WTC11 (cell line): ENCODE data around the gene LAD1. TPM values are rescaled to one million over a fixed set of nuclear protein-coding genes. Genes with fewer than 3 reads are reported as not detected.

Experiments used
- ATAC-seq: fragments of 200-7000 bp; cut with Tn5 transposase; 2 replicates; pipeline ENCODE4 v1.10.0; 2021; ENCODE audit warnings: mild to moderate bottlenecking, moderate library complexity
- CTCF ChIA-PET: fragments of 300-600 bp; sonication (Branson Sonifier 250); formaldehyde crosslinking; loops from one replicate; lab custom pipeline; 2021; ENCODE audit warnings: antibody characterized with exemption; lab: Charles Lee
- POLR2A ChIA-PET: fragments of 350-600 bp; sonication (Branson Sonifier 250); formaldehyde crosslinking; loops from one replicate; lab custom pipeline; 2021; ENCODE audit warnings: antibody characterized with exemption; lab: Charles Lee
- DNase-seq: peaks from one replicate; pipeline ENCODE4 v3.0.0; 2021; ENCODE audit warnings: low spot score
- H3K27ac Mint-ChIP-seq: 2 replicates; pipeline ENCODE4 v1.8.0; 2021; ENCODE audit warnings: mixed read lengths
- H3K27me3 Mint-ChIP-seq: 2 replicates; pipeline ENCODE4 v1.8.0; 2021; ENCODE audit warnings: low read depth, mild to moderate bottlenecking, moderate library complexity, mixed read lengths
- H3K36me3 Mint-ChIP-seq: 2 replicates; pipeline ENCODE4 v1.8.0; 2021; ENCODE audit warnings: mixed read lengths
- H3K4me1 Mint-ChIP-seq: 2 replicates; pipeline ENCODE4 v1.8.0; 2022; ENCODE audit warnings: mixed read lengths
- H3K4me3 Mint-ChIP-seq: 2 replicates; pipeline ENCODE4 v1.8.0; 2021; ENCODE audit warnings: mild to moderate bottlenecking, moderate library complexity, mixed read lengths
- H3K9me3 Mint-ChIP-seq: 2 replicates; pipeline ENCODE4 v1.8.0; 2021; ENCODE audit warnings: mixed read lengths
- ATF1 ChIP-seq: sonication (generic); formaldehyde crosslinking; IDR thresholded peaks from 2 replicates; pipeline ENCODE4 v1.8.1; 2023; ENCODE audit warnings: mild to moderate bottlenecking, moderate library complexity, missing genetic modification reagents
- ATF3 ChIP-seq: sonication (generic); formaldehyde crosslinking; conservative IDR thresholded peaks from 2 replicates; pipeline ENCODE4 v1.8.1; 2022; ENCODE audit warnings: mild to moderate bottlenecking, missing genetic modification reagents
- FOXP4 ChIP-seq: sonication (generic); formaldehyde crosslinking; IDR thresholded peaks from 2 replicates; pipeline ENCODE4 v1.8.0; 2022; ENCODE audit warnings: mild to moderate bottlenecking, missing genetic modification reagents
- GRHL2 ChIP-seq: fragments of 250-450 bp; sonication (Bioruptor Pico); IDR thresholded peaks from 2 replicates; pipeline ENCODE4 v1.8.0; 2022; ENCODE audit warnings: mild to moderate bottlenecking, moderate library complexity; ENCODE audit not compliant: insufficient replicate concordance, severe bottlenecking
- IRF1 ChIP-seq: sonication (generic); formaldehyde crosslinking; IDR thresholded peaks from 2 replicates; pipeline ENCODE4 v1.8.0; 2023; ENCODE audit warnings: missing genetic modification reagents
- NFATC4 ChIP-seq: fragments of 250-450 bp; sonication (Bioruptor Pico); IDR thresholded peaks from 2 replicates; pipeline ENCODE4 v1.9.0; 2021; ENCODE audit warnings: mild to moderate bottlenecking
- NR3C1 ChIP-seq: sonication (generic); formaldehyde crosslinking; conservative IDR thresholded peaks from 2 replicates; pipeline ENCODE4 v1.8.1; 2023; ENCODE audit warnings: low read depth, mild to moderate bottlenecking, missing genetic modification reagents
- PRDM15 ChIP-seq: sonication (generic); formaldehyde crosslinking; IDR thresholded peaks from 2 replicates; pipeline ENCODE4 v1.8.0; 2022; ENCODE audit warnings: missing genetic modification reagents
- SMAD4 ChIP-seq: sonication (generic); formaldehyde crosslinking; IDR thresholded peaks from 2 replicates; pipeline ENCODE4 v1.8.0; 2022; ENCODE audit warnings: mild to moderate bottlenecking, missing genetic modification reagents
- SP1 ChIP-seq: sonication (generic); formaldehyde crosslinking; conservative IDR thresholded peaks from 2 replicates; pipeline ENCODE4 v1.8.1; 2022; ENCODE audit warnings: missing genetic modification reagents
- USF1 ChIP-seq: sonication (generic); formaldehyde crosslinking; IDR thresholded peaks from 2 replicates; pipeline ENCODE4 v1.8.0; 2022; ENCODE audit warnings: mild to moderate bottlenecking, missing genetic modification reagents
- ZBTB21 ChIP-seq: sonication (generic); formaldehyde crosslinking; IDR thresholded peaks from 2 replicates; pipeline ENCODE4 v1.8.1; 2023; ENCODE audit warnings: mild to moderate bottlenecking, missing genetic modification reagents, borderline replicate concordance
- ZNF138 ChIP-seq: sonication (generic); formaldehyde crosslinking; conservative IDR thresholded peaks from 2 replicates; pipeline ENCODE4 v1.8.1; 2022; ENCODE audit warnings: mild to moderate bottlenecking, moderate library complexity, missing genetic modification reagents
- ZNF232 ChIP-seq: sonication (generic); formaldehyde crosslinking; IDR thresholded peaks from 2 replicates; pipeline ENCODE4 v1.8.0; 2022; ENCODE audit warnings: mild to moderate bottlenecking, missing genetic modification reagents
- ZNF317 ChIP-seq: sonication (generic); formaldehyde crosslinking; IDR thresholded peaks from 2 replicates; pipeline ENCODE4 v1.8.1; 2023; ENCODE audit warnings: low read depth, mild to moderate bottlenecking, moderate library complexity, missing genetic modification reagents, borderline replicate concordance
- ZNF512 ChIP-seq: sonication (generic); formaldehyde crosslinking; IDR thresholded peaks from 2 replicates; pipeline ENCODE4 v1.8.1; 2022; ENCODE audit warnings: missing genetic modification reagents, borderline replicate concordance
- ZNF532 ChIP-seq: fragments of 250-450 bp; sonication (Bioruptor Pico); IDR thresholded peaks from 2 replicates; pipeline ENCODE4 v1.9.0; 2021; ENCODE audit warnings: mild to moderate bottlenecking, borderline replicate concordance
- total RNA-seq: library from RNA; stranded (reverse); gene quantifications from 3 replicates; pipeline ENCODE4 v1.2.3, GENCODE V29; 2021

Gene LAD1
- total RNA-seq, 1 experiment from 2014 or later = 14.9 TPM

GRCh38 chr1:201344206-201345080 lies 54.7 kb downstream of the LAD1 start:
- ChIA-PET POLR2A (no interaction called here), CTCF (interaction anchor here (0.7 to 7.7 kb wide), 3 partner anchors 16 to 103 kb away, joined by 3 to 175 read pairs (median 58); no protein-coding TSS in a partner anchor)
- DNase-seq (no peak), ATAC-seq (no peak)
- Mint-ChIP-seq H3K27me3 (no peaks in the 10 kb centered on the region; the same call in 1 of the 2 replicates), H3K27ac (no peak overlapping the region)
- no peak for TF ChIP-seq ZNF512 (CRISPR knock-in tag)
- no peak for TF ChIP-seq USF1
- TF ChIP-seq ZNF317 (CRISPR knock-in tag) = no peak
- no peak for TF ChIP-seq ATF1 (CRISPR knock-in tag)
- TF ChIP-seq ZNF532 (CRISPR knock-in tag) = no peak
- TF ChIP-seq ZNF138 (CRISPR knock-in tag) = no peak
- no peak for TF ChIP-seq SP1 (CRISPR knock-in tag)
- TF ChIP-seq SMAD4 (CRISPR knock-in tag) = no peak
- TF ChIP-seq NFATC4 (CRISPR knock-in tag) = no peak
- TF ChIP-seq PRDM15 = no peak
- no peak for TF ChIP-seq ZNF232 (CRISPR knock-in tag)
- TF ChIP-seq FOXP4 (CRISPR knock-in tag) = no peak
- TF ChIP-seq ZBTB21 (CRISPR knock-in tag) = no peak
- no peak for TF ChIP-seq ATF3 (CRISPR knock-in tag)
- TF ChIP-seq GRHL2 (CRISPR knock-in tag) = no peak
- TF ChIP-seq IRF1 (CRISPR knock-in tag) = no peak
- TF ChIP-seq NR3C1 (CRISPR knock-in tag) = no peak
- TF ChIP-seq, all 79 proteins: peak for 0
- H3K4me3 Mint-ChIP-seq = no peak overlapping the region
- H3K9me3 Mint-ChIP-seq = peaks cover 8% of the 10 kb centered on the region
- H3K36me3 Mint-ChIP-seq = peaks cover 5% of the 10 kb centered on the region
- H3K4me1 Mint-ChIP-seq = peaks cover 35% of the 10 kb centered on the region
